Measurements from ENCODE around the gene NALCN.

The NALCN gene

GRCh38 chr13:101408154-101408553, 8.2 kb downstream of the NALCN start:
- TF ChIP-seq SP1 (IDR thresholded peaks at IDR 0.05) (no peak), SUZ12 (IDR thresholded peaks at IDR 0.05) (no peak), FOXK2 (IDR thresholded peaks at IDR 0.05) (no peak), PKNOX1 (IDR thresholded peaks at IDR 0.05) (no peak), FOXA1 (IDR thresholded peaks at IDR 0.05) (no peak), FOXM1 (IDR thresholded peaks at IDR 0.05; ENCODE audit: borderline replicate concordance) (no peak), NFRKB (IDR thresholded peaks at IDR 0.05) (no peak), ZNF384 (IDR thresholded peaks at IDR 0.05) (no peak), ELF4 (IDR thresholded peaks at IDR 0.05) (no peak), TARDBP (IDR thresholded peaks at IDR 0.05) (no peak), ARNT (IDR thresholded peaks at IDR 0.05) (no peak), L3MBTL2 (conservative IDR thresholded peaks at IDR 0.05) (no peak)
- ChIA-PET POLR2A (no interaction called here), CTCF (no interaction called here)
- no peak for DNase-seq (ENCODE audit: extremely low spot score)

- DNase-seq (ENCODE audit: extremely low spot score): no peak
- no peak for TF ChIP-seq TARDBP (IDR thresholded peaks at IDR 0.05)
- TF ChIP-seq ARNT (IDR thresholded peaks at IDR 0.05): no peak
- no peak for TF ChIP-seq NFRKB (IDR thresholded peaks at IDR 0.05)
- no peak for TF ChIP-seq HDGF (IDR thresholded peaks at IDR 0.05; ENCODE audit: borderline replicate concordance)
- no peak for TF ChIP-seq LEF1 (IDR thresholded peaks at IDR 0.05; ENCODE audit: borderline replicate concordance)
- no peak for TF ChIP-seq FOXA1 (IDR thresholded peaks at IDR 0.05)
- TF ChIP-seq SP1 (IDR thresholded peaks at IDR 0.05): no peak
- TF ChIP-seq PKNOX1 (IDR thresholded peaks at IDR 0.05): no peak
- no peak for TF ChIP-seq SUZ12 (IDR thresholded peaks at IDR 0.05)
- no peak for TF ChIP-seq ELF4 (IDR thresholded peaks at IDR 0.05)
- no peak for TF ChIP-seq CTBP1 (IDR thresholded peaks at IDR 0.05; ENCODE audit: borderline replicate concordance)
- ChIA-PET CTCF (no interaction called here), POLR2A (no interaction called here)
Measured at GRCh38 chr13:101406791-101407190, 9.5 kb downstream of the NALCN start.

- POLR2A ChIA-PET: no interaction called here
- CTCF ChIA-PET: interaction anchor here (0.8 kb wide), 1 partner anchor 59 kb away, joined by 4 read pairs; no protein-coding TSS in a partner anchor
- TF ChIP-seq L3MBTL2 (conservative IDR thresholded peaks at IDR 0.05) (no peak), SUZ12 (IDR thresholded peaks at IDR 0.05) (no peak), BHLHE40 (IDR thresholded peaks at IDR 0.05; ENCODE audit: borderline replicate concordance) (no peak), HDGF (IDR thresholded peaks at IDR 0.05; ENCODE audit: borderline replicate concordance) (no peak), ELF4 (IDR thresholded peaks at IDR 0.05) (no peak), CTBP1 (IDR thresholded peaks at IDR 0.05; ENCODE audit: borderline replicate concordance) (no peak), FOXK2 (IDR thresholded peaks at IDR 0.05) (no peak), LEF1 (IDR thresholded peaks at IDR 0.05; ENCODE audit: borderline replicate concordance) (no peak)
- no peak for DNase-seq (ENCODE audit: extremely low spot score)
Measured at GRCh38 chr13:101401196-101401595, 15.1 kb downstream of the NALCN start.

- no peak for DNase-seq (ENCODE audit: extremely low spot score)
- CTCF ChIA-PET: no interaction called here
- TF ChIP-seq FOXM1 (IDR thresholded peaks at IDR 0.05; ENCODE audit: borderline replicate concordance): no peak
- no peak for TF ChIP-seq HDGF (IDR thresholded peaks at IDR 0.05; ENCODE audit: borderline replicate concordance)
- no peak for TF ChIP-seq FOXK2 (IDR thresholded peaks at IDR 0.05)
- no peak for TF ChIP-seq NFRKB (IDR thresholded peaks at IDR 0.05)
- no peak for TF ChIP-seq ARNT (IDR thresholded peaks at IDR 0.05)
- no peak for TF ChIP-seq CTBP1 (IDR thresholded peaks at IDR 0.05; ENCODE audit: borderline replicate concordance)
- no peak for TF ChIP-seq ELF4 (IDR thresholded peaks at IDR 0.05)
- TF ChIP-seq SUZ12 (IDR thresholded peaks at IDR 0.05): no peak
- no peak for TF ChIP-seq PKNOX1 (IDR thresholded peaks at IDR 0.05)
- TF ChIP-seq LEF1 (IDR thresholded peaks at IDR 0.05; ENCODE audit: borderline replicate concordance): no peak
- no peak for TF ChIP-seq TARDBP (IDR thresholded peaks at IDR 0.05)
- TF ChIP-seq FOXA1 (IDR thresholded peaks at IDR 0.05): no peak
- TF ChIP-seq SP1 (IDR thresholded peaks at IDR 0.05): no peak
- TF ChIP-seq L3MBTL2 (conservative IDR thresholded peaks at IDR 0.05): no peak
- TF ChIP-seq BHLHE40 (IDR thresholded peaks at IDR 0.05; ENCODE audit: borderline replicate concordance): no peak
- no peak for TF ChIP-seq ZNF384 (IDR thresholded peaks at IDR 0.05)
- POLR2A ChIA-PET: no interaction called here
Measured at GRCh38 chr13:101399365-101399764, 16.9 kb downstream of the NALCN start.

GRCh38 chr13:101398920-101399319, 17.4 kb downstream of the NALCN start:
- no peak for DNase-seq (ENCODE audit: extremely low spot score)
- POLR2A ChIA-PET: no interaction called here
- CTCF ChIA-PET: no interaction called here
- TF ChIP-seq ARNT (IDR thresholded peaks at IDR 0.05) (no peak), CTBP1 (IDR thresholded peaks at IDR 0.05; ENCODE audit: borderline replicate concordance) (no peak), BHLHE40 (IDR thresholded peaks at IDR 0.05; ENCODE audit: borderline replicate concordance) (no peak), ELF4 (IDR thresholded peaks at IDR 0.05) (no peak), FOXK2 (IDR thresholded peaks at IDR 0.05) (no peak), ZNF384 (IDR thresholded peaks at IDR 0.05) (no peak), L3MBTL2 (conservative IDR thresholded peaks at IDR 0.05) (no peak), NFRKB (IDR thresholded peaks at IDR 0.05) (no peak), SUZ12 (IDR thresholded peaks at IDR 0.05) (no peak), FOXA1 (IDR thresholded peaks at IDR 0.05) (no peak), HDGF (IDR thresholded peaks at IDR 0.05; ENCODE audit: borderline replicate concordance) (no peak), LEF1 (IDR thresholded peaks at IDR 0.05; ENCODE audit: borderline replicate concordance) (no peak), SP1 (IDR thresholded peaks at IDR 0.05) (no peak), TARDBP (IDR thresholded peaks at IDR 0.05) (no peak), PKNOX1 (IDR thresholded peaks at IDR 0.05) (no peak), FOXM1 (IDR thresholded peaks at IDR 0.05; ENCODE audit: borderline replicate concordance) (no peak)

- DNase-seq (ENCODE audit: extremely low spot score): no peak
- POLR2A ChIA-PET: no interaction called here
- CTCF ChIA-PET: no interaction called here
- no peak for TF ChIP-seq ARNT (IDR thresholded peaks at IDR 0.05)
- no peak for TF ChIP-seq PKNOX1 (IDR thresholded peaks at IDR 0.05)
- no peak for TF ChIP-seq FOXK2 (IDR thresholded peaks at IDR 0.05)
- no peak for TF ChIP-seq FOXM1 (IDR thresholded peaks at IDR 0.05; ENCODE audit: borderline replicate concordance)
- TF ChIP-seq SUZ12 (IDR thresholded peaks at IDR 0.05): no peak
- TF ChIP-seq NFRKB (IDR thresholded peaks at IDR 0.05): no peak
- no peak for TF ChIP-seq L3MBTL2 (conservative IDR thresholded peaks at IDR 0.05)
- TF ChIP-seq ZNF384 (IDR thresholded peaks at IDR 0.05): no peak
- no peak for TF ChIP-seq SP1 (IDR thresholded peaks at IDR 0.05)
- no peak for TF ChIP-seq ELF4 (IDR thresholded peaks at IDR 0.05)
- no peak for TF ChIP-seq FOXA1 (IDR thresholded peaks at IDR 0.05)
- no peak for TF ChIP-seq CTBP1 (IDR thresholded peaks at IDR 0.05; ENCODE audit: borderline replicate concordance)
- TF ChIP-seq HDGF (IDR thresholded peaks at IDR 0.05; ENCODE audit: borderline replicate concordance): no peak
- no peak for TF ChIP-seq BHLHE40 (IDR thresholded peaks at IDR 0.05; ENCODE audit: borderline replicate concordance)
- no peak for TF ChIP-seq LEF1 (IDR thresholded peaks at IDR 0.05; ENCODE audit: borderline replicate concordance)
- no peak for TF ChIP-seq TARDBP (IDR thresholded peaks at IDR 0.05)
Measured at GRCh38 chr13:101398191-101398590, 18.1 kb downstream of the NALCN start.

Data from HEK293T (cell line).